ENCODE data around the gene WDR91. TPM values are rescaled to one million over a fixed set of nuclear protein-coding genes. Genes with fewer than 3 reads are reported as not detected.

WDR91 gene
- total RNA-seq, 5 donors from 2014 or later (not counting 1 experiment from before 2014, with no cell fraction given) = 28.1 to 41.2 (median 37.6) TPM

- no peak overlapping the region for H3K4me3 ChIP-seq (ENCODE audit: control insufficient read depth in 1 of 2, extremely low read depth in 1 of 2, low read length in 1 of 2)
- Mint-ChIP-seq H3K27me3 (no peaks in the 10 kb centered on the region), H3K9me3 (peaks cover 11 to 22% (median 19%) of the 10 kb centered on the region in 3 donors), H3K27ac (no peak overlapping the region), H3K4me1 (no peaks in the 10 kb centered on the region), H3K4me3 (no peak overlapping the region), H3K36me3 (peaks cover 89% of the 10 kb centered on the region)
- peaks cover 6 to 49% of the 10 kb centered on the region in 2 donors for H3K36me3 ChIP-seq (ENCODE audit: control insufficient read depth in 2 of 2, extremely low read depth in 1 of 2, insufficient read depth in 1 of 2, low read length in 1 of 2)
- POLR2A ChIA-PET = interaction anchor here in 1 of 2 donors (0.6 kb wide), 1 partner anchor 341 kb away, joined by 4 read pairs; no protein-coding TSS in a partner anchor
- DNase-seq (no peak), ATAC-seq (replicated peaks in 1 of 4) (peak in 1 of 4 experiments; percentile 9)
- CTCF ChIA-PET = no interaction called here
- WGBS (ENCODE audit: insufficient coverage) = 75% methylated on average over 6 of the region's 7 CpGs
- no peak overlapping the region for H3K27ac ChIP-seq (ENCODE audit: low read length)
- no peaks in the 10 kb centered on the region for H3K27me3 ChIP-seq (replicated peaks in 1 of 2; ENCODE audit: control insufficient read depth in 2 of 2, extremely low read depth in 1 of 2, insufficient read depth in 2 of 2, low read length in 1 of 2)
- no peaks in the 10 kb centered on the region for H3K9me3 ChIP-seq
- H3K4me1 ChIP-seq (ENCODE audit: control insufficient read depth in 1 of 2, extremely low read depth in 1 of 2, insufficient read depth in 2 of 2, low read length in 2 of 2) = no peaks in the 10 kb centered on the region
These were observed 25.7 kb downstream of the WDR91 start for GRCh38 chr7:135185471-135186260.

- H3K36me3 Mint-ChIP-seq = peaks cover 85% of the 10 kb centered on the region
- H3K9me3 Mint-ChIP-seq = peaks cover 11 to 29% (median 26%) of the 10 kb centered on the region in 3 donors
- H3K4me3 Mint-ChIP-seq = no peak overlapping the region
- 83% methylated on average over 1 of the region's 5 CpGs for WGBS (ENCODE audit: insufficient coverage)
- H3K27ac Mint-ChIP-seq = no peak overlapping the region
- ChIA-PET POLR2A (interaction anchor here (0.6 to 0.8 kb wide), 3 partner anchors 15 to 30 kb away, joined by 3 to 4 read pairs (median 3); no protein-coding TSS in a partner anchor), CTCF (no interaction called here)
- Histone ChIP-seq H3K27ac (ENCODE audit: low read length) (no peak overlapping the region), H3K27me3 (replicated peaks in 1 of 2; ENCODE audit: control insufficient read depth in 2 of 2, extremely low read depth in 1 of 2, insufficient read depth in 2 of 2, low read length in 1 of 2) (no peaks in the 10 kb centered on the region), H3K9me3 (peaks cover 3% of the 10 kb centered on the region), H3K4me1 (ENCODE audit: control insufficient read depth in 1 of 2, extremely low read depth in 1 of 2, insufficient read depth in 2 of 2, low read length in 2 of 2) (no peaks in the 10 kb centered on the region), H3K4me3 (ENCODE audit: control insufficient read depth in 1 of 2, extremely low read depth in 1 of 2, low read length in 1 of 2) (no peak overlapping the region), H3K36me3 (ENCODE audit: control insufficient read depth in 2 of 2, extremely low read depth in 1 of 2, insufficient read depth in 1 of 2, low read length in 1 of 2) (peaks cover 6 to 47% of the 10 kb centered on the region in 2 donors)
- DNase-seq = no peak
- H3K27me3 Mint-ChIP-seq = no peaks in the 10 kb centered on the region
- ATAC-seq (replicated peaks in 1 of 4) = peak in 1 of 4 experiments; percentile 16
- no peaks in the 10 kb centered on the region for H3K4me1 Mint-ChIP-seq
These were observed 27.0 kb downstream of the WDR91 start for GRCh38 chr7:135184254-135184841.

- Histone ChIP-seq H3K4me1 (ENCODE audit: control insufficient read depth in 1 of 2, extremely low read depth in 1 of 2, insufficient read depth in 2 of 2, low read length in 2 of 2) (no peaks in the 10 kb centered on the region), H3K9me3 (peaks cover 7% of the 10 kb centered on the region), H3K36me3 (ENCODE audit: control insufficient read depth in 2 of 2, extremely low read depth in 1 of 2, insufficient read depth in 1 of 2, low read length in 1 of 2) (peaks cover 6 to 38% of the 10 kb centered on the region in 2 donors), H3K27me3 (replicated peaks in 1 of 2; ENCODE audit: control insufficient read depth in 2 of 2, extremely low read depth in 1 of 2, insufficient read depth in 2 of 2, low read length in 1 of 2) (no peaks in the 10 kb centered on the region), H3K27ac (ENCODE audit: low read length) (no peak overlapping the region), H3K4me3 (ENCODE audit: control insufficient read depth in 1 of 2, extremely low read depth in 1 of 2, low read length in 1 of 2) (no peak overlapping the region)
- no peak for ATAC-seq (replicated peaks in 1 of 4)
- CTCF ChIA-PET = no interaction called here
- no peaks in the 10 kb centered on the region for H3K4me1 Mint-ChIP-seq
- no peak for DNase-seq
- WGBS (ENCODE audit: insufficient coverage) = 90% methylated on average over 4 of the region's 7 CpGs
- H3K27me3 Mint-ChIP-seq = no peaks in the 10 kb centered on the region
- H3K36me3 Mint-ChIP-seq = peaks cover 86% of the 10 kb centered on the region
- no peak overlapping the region for H3K27ac Mint-ChIP-seq
- no peak overlapping the region for H3K4me3 Mint-ChIP-seq
- POLR2A ChIA-PET = no interaction called here
- peaks cover 11 to 36% (median 30%) of the 10 kb centered on the region in 3 donors for H3K9me3 Mint-ChIP-seq
These were observed 27.8 kb downstream of the WDR91 start for GRCh38 chr7:135183478-135183877.

GRCh38 chr7:135181929-135182678 is 29.2 kb downstream of the WDR91 start:
- 96% methylated on average over 29 of the region's 31 CpGs for WGBS (ENCODE audit: insufficient coverage)
- Histone ChIP-seq H3K4me1 (ENCODE audit: control insufficient read depth in 1 of 2, extremely low read depth in 1 of 2, insufficient read depth in 2 of 2, low read length in 2 of 2) (no peaks in the 10 kb centered on the region), H3K9me3 (peaks cover 7% of the 10 kb centered on the region), H3K4me3 (ENCODE audit: control insufficient read depth in 1 of 2, extremely low read depth in 1 of 2, low read length in 1 of 2) (peak overlapping the region in 1 of 2 donors; percentile 29), H3K36me3 (ENCODE audit: control insufficient read depth in 2 of 2, extremely low read depth in 1 of 2, insufficient read depth in 1 of 2, low read length in 1 of 2) (peaks cover 6 to 27% of the 10 kb centered on the region in 2 donors), H3K27me3 (replicated peaks in 1 of 2; ENCODE audit: control insufficient read depth in 2 of 2, extremely low read depth in 1 of 2, insufficient read depth in 2 of 2, low read length in 1 of 2) (no peaks in the 10 kb centered on the region), H3K27ac (ENCODE audit: low read length) (no peak overlapping the region)
- Mint-ChIP-seq H3K9me3 (peaks cover 11 to 37% (median 30%) of the 10 kb centered on the region in 3 donors), H3K27ac (no peak overlapping the region), H3K4me3 (no peak overlapping the region), H3K4me1 (no peaks in the 10 kb centered on the region), H3K27me3 (no peaks in the 10 kb centered on the region), H3K36me3 (peaks cover 78% of the 10 kb centered on the region)
- ChIA-PET POLR2A (no interaction called here), CTCF (no interaction called here)
- ATAC-seq (replicated peaks in 1 of 4) (no peak), DNase-seq (no peak)

GRCh38 chr7:135181261-135181928 is 29.9 kb downstream of the WDR91 start:
- Histone ChIP-seq H3K4me3 (ENCODE audit: control insufficient read depth in 1 of 2, extremely low read depth in 1 of 2, low read length in 1 of 2) (peak overlapping the region in 1 of 2 donors; percentile 29), H3K4me1 (ENCODE audit: control insufficient read depth in 1 of 2, extremely low read depth in 1 of 2, insufficient read depth in 2 of 2, low read length in 2 of 2) (no peaks in the 10 kb centered on the region), H3K27me3 (replicated peaks in 1 of 2; ENCODE audit: control insufficient read depth in 2 of 2, extremely low read depth in 1 of 2, insufficient read depth in 2 of 2, low read length in 1 of 2) (no peaks in the 10 kb centered on the region), H3K27ac (ENCODE audit: low read length) (no peak overlapping the region), H3K9me3 (peaks cover 7% of the 10 kb centered on the region), H3K36me3 (ENCODE audit: control insufficient read depth in 2 of 2, extremely low read depth in 1 of 2, insufficient read depth in 1 of 2, low read length in 1 of 2) (peaks cover 6 to 20% of the 10 kb centered on the region in 2 donors)
- 80% methylated on average over 2 of the region's 3 CpGs for whole genome bisulfite sequencing (ENCODE audit: insufficient coverage)
- Mint-ChIP-seq H3K4me1 (no peaks in the 10 kb centered on the region), H3K9me3 (peaks cover 11 to 37% (median 30%) of the 10 kb centered on the region in 3 donors), H3K4me3 (no peak overlapping the region), H3K27me3 (no peaks in the 10 kb centered on the region), H3K36me3 (peaks cover 72% of the 10 kb centered on the region), H3K27ac (no peak overlapping the region)
- ChIA-PET POLR2A (interaction anchor here in 1 of 2 donors (0.6 kb wide), 1 partner anchor 21 kb away, joined by 3 read pairs; no protein-coding TSS in a partner anchor), CTCF (interaction anchor here in 1 of 2 donors (0.6 to 0.7 kb wide), 2 partner anchors 33 to 161 kb away, joined by 3 to 6 read pairs; no protein-coding TSS in a partner anchor)
- no peak for ATAC-seq (replicated peaks in 1 of 4)
- DNase-seq = no peak

All from T-cell (primary cell).